GM21619 (cell line): Measurements from ENCODE around the gene NCOA3.
"Not testable (repeated sequence)": the region's sequence is repeated elsewhere in the genome, so short reads cannot be mapped to it uniquely, and the experiment has no call there.

Experiments used
- ATAC-seq: cut with Tn5 transposase; IDR thresholded peaks from one replicate; pipeline ENCODE4 v1.9.1; 2021; ENCODE audit not compliant: unreplicated experiment

Gene NCOA3

DNA sequence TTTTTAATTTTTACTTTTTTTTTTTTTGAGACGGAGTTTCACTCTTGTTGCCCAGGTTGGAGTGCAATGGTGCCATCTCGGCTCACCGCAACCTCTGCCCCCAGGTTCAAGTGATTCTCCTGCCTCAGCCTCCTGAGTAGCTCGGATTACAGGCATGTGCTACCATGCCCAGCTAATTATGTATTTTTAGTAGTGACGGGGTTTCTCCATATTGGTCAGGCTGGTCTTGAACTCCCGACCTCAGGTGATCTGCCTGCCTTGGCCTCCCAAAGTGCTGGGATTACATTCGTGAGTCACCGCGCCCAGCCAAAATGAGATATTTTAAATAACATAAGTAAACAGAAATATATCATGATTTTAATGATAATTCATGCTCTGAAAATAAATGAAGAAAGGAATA is 1.6 kb upstream of the NCOA3 start:
- not testable (repeated sequence) for ATAC-seq

DNA sequence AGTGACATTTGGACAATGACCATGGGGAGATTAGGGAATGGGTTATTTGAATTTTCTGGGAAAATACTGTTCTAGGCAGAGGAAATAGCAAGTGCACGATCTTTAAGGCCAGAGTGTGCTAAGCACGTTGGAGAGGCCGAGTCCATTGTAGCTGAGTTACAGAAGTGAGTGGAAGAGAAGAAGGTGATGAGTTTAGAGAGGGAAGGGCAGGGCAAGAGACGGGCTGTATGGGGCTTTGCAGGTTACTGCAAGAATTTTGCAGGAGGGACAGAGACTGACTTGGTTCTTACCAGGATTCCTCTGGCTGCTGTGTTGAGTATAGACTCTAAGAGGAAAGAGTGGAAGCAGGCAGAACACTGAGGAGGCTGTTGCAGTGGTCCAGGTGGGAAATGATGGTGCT is 1.1 kb upstream of the NCOA3 start:
- no peak for ATAC-seq

DNA sequence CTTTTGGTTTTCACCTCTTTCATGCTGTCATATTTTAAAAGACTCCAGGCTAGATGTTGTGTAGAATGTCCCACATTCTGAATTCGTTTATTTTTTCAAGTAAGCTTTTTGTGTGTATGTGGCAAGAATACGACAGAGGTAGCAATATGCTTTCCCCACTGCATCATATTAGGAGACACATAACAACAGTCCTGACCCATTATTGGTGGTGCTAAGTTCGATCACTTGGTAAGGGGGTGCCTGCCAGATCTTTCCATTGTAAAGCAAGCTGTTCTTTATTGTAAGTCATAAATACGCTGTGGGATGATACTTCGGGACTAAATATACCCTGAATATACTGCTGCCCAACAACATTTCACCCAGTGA is 588 bp upstream of the NCOA3 start:
- ATAC-seq: peak; percentile 10

DNA sequence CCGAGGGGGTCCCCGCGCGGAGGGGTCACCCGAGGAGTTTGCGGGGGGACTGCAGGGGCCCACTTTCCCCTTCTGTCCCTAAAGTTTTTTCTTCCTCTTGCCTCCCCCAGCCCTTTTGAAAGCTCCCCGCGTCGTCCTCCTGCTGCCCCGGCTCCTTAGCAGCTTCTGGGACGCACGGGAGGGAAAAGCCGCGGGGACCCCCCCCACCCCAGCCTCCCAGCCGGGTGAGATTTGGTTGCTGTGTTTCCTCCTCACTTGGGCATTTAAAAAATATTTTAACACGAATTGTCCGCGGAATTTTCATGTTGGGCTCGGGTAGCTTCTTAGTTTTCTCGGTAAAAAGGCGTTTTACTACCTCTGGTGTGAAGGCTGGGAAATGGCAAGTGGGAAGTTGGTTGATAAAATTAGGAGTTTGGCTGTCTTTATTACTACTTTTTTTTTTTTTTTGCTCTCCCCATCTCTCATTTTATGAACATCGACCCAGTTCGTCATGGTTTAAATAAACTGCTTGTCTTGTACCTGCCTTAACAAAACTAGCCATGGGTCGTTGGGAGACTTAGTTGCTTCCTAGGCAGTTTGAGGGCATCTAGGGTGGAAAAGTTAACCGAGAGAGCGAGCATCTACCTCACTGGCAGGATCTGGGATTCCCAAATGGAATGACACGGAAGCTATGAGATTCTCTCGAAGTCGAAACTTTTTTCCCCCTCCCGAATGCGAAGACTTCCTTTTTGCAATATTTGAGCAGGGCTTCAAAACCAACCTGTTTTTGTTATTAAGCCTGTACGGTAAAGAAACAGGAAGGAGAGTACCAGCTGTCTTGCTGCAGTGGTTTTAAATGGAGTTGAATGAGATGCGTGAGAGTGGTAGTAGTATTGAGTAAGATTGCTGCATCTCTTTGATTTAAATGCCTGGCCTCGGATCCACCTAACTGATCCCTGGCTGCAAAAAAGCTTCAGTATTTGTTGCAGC is 868 bp downstream of the NCOA3 start:
- no peak for ATAC-seq

DNA sequence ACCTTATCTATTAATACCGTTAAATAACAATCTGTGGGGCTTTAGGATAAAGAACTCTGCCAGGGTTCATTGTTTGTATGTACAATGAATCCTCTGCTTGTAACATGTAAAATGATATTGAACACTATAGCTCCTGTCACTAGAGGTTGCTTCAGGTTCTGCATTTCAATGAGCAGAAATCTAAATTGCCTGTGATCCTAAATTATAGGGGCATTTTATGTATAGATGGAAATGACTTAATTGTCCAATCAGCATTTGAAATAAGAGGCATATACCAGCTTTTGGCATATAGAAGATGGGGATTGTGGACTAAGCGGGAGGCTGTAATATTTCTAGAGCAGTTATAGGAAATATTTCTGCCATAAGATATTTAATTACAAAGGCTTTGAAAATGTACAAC is 2.0 kb downstream of the NCOA3 start:
- no peak for ATAC-seq

- no peak for ATAC-seq
Measured at GRCh38 chr20:47506335-47506734, 4.6 kb downstream of the NCOA3 start.

- no peak for ATAC-seq
Measured at GRCh38 chr20:47506850-47507249, 5.2 kb downstream of the NCOA3 start.

DNA sequence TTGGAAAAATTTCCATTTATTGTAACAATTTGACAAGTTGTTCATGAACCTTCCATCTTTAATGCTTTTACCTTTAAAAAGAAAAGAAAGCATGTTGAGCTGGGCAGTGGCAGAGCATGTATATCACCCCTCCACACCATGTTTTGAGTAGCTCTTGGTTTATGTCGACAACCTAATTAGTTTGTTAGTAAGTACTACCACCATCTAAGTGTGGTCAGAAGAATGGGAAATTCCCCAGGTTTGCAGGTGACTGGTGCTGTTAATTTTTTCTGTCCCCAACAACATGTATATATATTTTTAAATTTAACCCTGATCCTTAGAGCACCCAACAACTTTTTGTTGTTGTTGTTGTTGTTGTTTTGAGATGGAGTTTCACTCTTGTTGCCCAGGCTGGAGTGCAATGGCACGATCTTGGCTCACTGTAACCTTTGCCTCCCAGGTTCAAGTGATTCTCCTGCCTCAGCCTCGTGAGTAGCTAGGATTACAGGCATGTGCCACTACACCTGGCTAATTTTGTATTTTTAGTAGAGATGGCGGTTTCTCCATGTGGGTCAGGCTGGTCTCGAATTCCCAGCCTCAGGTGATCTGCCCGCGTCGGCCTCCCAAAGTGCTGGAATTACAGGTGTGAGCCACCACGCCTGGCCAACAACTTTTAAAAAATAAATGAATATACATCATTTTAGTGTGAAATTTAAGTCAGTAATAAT is 5.7 kb downstream of the NCOA3 start:
- not testable (repeated sequence) for ATAC-seq

GRCh38 chr20:47508278-47508677 is 6.6 kb downstream of the NCOA3 start:
- no peak for ATAC-seq

- ATAC-seq: no peak
Measured at GRCh38 chr20:47509104-47509661, 7.5 kb downstream of the NCOA3 start.

GRCh38 chr20:47509685-47510084 is 8.0 kb downstream of the NCOA3 start:
- no peak for ATAC-seq

- no peak for ATAC-seq
Measured at GRCh38 chr20:47515843-47516242, 14.2 kb downstream of the NCOA3 start.

DNA sequence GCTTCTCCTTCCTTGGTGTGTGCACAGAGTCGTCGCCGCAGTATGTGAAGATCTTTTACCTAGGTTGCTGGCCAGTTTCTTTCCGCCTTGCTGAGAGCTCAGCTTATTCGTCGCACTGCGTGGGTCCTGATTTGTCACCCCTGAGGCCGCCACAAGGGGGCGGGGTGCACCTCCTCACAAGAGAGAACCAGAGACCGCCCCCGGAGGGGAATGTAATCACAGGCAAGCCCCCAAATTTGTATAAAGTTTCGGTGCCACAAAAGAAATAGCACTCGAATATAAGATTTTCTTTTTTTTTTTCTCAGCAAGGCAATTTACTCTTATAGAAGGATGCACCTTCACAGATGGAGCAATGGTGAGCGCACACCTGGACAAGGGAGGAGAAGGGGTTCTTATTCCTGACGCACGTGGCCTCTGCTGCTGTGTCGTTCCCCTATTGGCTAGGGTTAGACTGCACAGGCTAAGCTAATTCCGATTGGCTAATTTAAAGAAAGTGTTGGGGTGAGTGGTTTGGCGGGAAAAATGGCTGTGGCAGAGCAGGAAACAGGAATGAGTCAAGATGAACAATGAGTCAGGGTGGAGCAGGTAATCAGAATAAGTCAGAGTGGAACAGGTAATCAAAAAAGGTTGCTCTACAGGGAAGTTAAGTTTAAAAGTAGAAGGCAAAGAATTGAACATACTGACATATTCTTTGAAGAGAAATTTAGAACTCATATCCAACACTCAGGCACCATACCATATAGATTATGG is 19.5 kb downstream of the NCOA3 start:
- no peak for ATAC-seq

GRCh38 chr20:47524015-47524784 is 22.5 kb downstream of the NCOA3 start:
- ATAC-seq: no peak

GRCh38 chr20:47527004-47527800 is 25.5 kb downstream of the NCOA3 start:
- ATAC-seq: no peak

- ATAC-seq: no peak
Measured at GRCh38 chr20:47529840-47530239, 28.2 kb downstream of the NCOA3 start.

GRCh38 chr20:47531458-47531857 is 29.8 kb downstream of the NCOA3 start:
- ATAC-seq: no peak

GRCh38 chr20:47532002-47532401 is 30.3 kb downstream of the NCOA3 start:
- no peak for ATAC-seq

- ATAC-seq: no peak
Measured at GRCh38 chr20:47533518-47534062, 31.9 kb downstream of the NCOA3 start.
